IPS-NIHi11 (cell line): ENCODE data around the gene TSPAN33.
"Not testable (repeated sequence)": the region's sequence is repeated elsewhere in the genome, so short reads cannot be mapped to it uniquely, and the experiment has no call there.

Source experiments
- DNase-seq: peaks from one replicate; pipeline ENCODE4 v3.0.0; 2012; ENCODE audit warnings: mixed read lengths, low spot score

TSPAN33 gene, protein sequence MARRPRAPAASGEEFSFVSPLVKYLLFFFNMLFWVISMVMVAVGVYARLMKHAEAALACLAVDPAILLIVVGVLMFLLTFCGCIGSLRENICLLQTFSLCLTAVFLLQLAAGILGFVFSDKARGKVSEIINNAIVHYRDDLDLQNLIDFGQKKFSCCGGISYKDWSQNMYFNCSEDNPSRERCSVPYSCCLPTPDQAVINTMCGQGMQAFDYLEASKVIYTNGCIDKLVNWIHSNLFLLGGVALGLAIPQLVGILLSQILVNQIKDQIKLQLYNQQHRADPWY

DNA sequence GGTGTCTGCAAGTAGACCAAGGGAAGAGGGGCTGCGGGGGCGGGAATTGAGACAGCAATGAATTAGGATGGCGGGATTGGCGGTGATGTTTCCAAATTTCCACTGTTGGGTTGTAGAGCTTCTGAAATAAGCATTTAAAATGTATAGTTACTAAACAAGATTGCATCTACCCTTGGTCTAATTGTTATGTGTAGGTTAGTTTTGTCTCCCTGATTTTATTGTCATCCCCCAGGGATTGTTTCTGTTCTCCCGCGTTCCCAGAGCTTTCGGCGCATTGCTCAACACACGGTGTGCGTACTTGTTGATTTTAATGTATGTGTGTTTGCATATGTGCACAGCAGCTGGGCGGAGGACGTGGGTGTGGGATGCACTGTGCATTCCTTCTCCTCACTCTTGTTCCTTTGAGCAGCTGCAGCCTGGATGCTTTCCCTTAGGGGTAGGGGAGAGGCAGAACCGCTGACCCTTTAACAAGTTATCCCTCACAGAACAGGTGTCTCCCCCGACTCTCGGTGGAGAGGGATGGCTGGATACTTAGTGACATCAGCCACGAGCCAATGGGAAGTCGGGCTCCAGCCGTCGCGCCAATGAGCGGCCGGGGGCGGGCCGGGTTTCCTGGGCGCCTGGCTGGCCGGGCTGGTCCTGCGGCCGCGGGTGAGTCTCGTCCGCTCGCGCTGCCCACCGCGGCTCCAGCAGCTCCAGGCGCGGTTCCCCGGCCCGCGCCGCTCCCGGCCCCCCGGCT lies at the start of gene TSPAN33:
TSPAN33 (plus strand) TSS at position 613 of the 739 bp plus-strand sequence. CDS start 274 bp downstream, outside the sequence.
- DNase-seq = peak; percentile 99

DNA sequence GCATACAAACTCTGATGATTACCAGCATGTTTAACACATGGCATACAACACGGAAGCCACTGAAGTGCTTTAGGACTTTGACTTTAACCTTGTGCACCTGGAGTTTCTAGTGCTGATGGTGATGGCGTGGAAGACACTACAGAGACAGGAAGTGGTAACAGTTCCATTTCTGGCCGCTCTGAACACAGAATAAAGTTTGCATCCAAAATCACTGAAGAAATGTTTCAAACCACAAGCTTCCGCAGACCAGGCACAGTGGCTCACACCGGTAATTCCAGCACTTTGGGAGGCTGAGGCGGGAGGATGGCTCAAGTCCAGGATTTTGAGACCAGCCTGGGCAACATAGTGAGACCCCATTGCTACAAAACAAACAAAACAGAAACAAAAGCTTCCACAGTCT lies 49.2 kb upstream of the TSPAN33 start:
- DNase-seq = no peak

DNA sequence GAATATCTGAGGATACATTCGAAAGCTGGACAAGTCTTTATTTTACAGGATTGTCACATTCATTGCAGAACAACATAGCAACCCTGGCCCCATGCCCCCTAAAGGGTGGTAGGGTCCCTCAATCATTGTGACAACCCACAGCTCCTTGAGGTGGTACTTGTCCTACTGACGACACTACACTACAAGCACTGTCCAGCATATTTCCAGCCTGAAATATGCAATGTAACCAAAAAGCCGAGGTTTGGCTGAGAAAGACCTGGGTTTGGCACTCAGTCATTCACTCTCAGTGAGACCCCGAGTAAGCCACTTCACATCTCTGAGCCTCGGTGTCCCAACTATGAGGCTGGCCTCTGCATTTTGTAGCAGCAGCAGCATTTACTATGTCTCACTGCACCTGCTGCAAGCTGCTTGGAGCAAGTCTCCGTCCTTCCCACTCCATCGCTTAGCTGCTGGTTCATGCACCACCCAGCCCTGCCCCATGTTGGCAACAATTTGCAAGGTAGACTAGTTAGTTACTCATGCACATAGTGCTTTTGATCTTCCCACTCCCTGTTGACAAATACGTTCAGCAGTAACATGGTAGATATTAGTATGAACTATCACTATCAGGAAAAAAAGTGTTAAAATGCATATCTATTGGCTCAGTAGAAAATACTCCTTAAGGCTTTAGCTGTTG lies 46.0 kb upstream of the TSPAN33 start:
- no peak for DNase-seq

DNA sequence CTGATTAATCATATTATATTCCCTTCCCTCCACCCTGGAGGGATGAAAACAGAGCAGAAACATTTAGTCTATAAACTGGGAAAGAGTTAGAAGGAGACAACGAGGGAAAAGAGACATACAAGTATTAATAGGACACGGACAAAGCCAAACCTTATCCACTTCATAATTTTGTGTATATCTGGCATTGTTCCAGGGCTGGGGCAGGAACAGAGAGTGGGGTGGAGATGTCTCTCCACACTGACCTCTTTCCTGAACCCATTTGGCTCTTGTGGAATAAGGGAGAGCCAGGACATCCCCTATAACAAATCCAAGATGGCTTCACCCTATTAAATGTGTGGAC lies 43.7 kb upstream of the TSPAN33 start:
- DNase-seq = no peak

DNA sequence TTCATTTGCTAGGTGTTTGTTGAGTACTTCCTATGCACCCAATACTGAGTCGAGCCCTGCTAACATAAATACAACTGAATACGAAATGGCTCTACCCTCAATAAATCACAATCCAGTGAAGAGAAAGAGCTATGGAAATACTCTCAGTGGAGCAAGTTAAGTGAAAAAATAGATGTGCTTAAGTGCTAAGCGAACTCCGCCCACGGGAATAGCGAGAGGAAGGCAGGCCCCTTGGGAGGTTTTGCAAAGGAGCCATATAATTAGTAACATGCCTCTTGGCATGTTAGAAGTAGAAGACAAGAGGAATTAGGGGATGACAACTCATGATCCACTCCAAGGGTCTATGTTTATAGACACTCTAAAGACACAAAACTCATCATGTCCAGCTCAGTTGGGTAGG lies 42.8 kb upstream of the TSPAN33 start:
- DNase-seq = no peak

DNA sequence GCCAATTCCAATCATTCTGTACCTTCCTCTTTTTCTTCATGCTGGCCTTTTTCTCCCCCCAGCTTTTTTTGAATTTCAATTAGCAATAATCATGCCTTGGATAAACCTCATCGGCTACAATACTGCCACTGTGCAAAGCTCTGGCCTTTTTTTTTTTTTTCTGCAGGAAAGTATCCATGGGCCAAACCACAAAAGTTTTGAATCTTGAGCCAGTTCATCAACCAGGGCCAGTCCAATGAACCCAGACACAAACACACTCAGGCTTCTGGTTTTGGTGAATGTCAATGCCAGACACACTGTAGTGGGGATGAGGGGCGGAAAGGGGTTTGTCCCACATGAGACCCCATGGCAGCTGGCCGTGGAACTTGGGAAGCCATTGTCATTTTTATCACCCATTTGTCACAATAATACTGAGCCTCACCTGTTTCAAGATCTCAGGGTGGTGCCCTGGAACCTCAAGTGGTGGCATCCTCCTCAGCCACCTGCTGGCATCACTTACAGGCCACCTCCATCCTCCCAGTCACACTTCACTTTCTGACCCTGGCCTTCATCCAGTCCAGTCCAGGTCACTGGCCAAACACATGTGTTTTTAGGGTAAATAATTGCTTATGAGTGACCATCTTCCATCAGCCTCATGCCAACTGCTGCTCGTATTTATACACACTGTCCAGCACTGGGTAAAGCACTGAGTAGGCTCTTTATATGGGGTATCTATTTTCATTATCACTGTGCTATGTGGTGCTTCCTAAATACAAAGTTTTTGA lies 40.8 kb upstream of the TSPAN33 start:
- no peak for DNase-seq

DNA sequence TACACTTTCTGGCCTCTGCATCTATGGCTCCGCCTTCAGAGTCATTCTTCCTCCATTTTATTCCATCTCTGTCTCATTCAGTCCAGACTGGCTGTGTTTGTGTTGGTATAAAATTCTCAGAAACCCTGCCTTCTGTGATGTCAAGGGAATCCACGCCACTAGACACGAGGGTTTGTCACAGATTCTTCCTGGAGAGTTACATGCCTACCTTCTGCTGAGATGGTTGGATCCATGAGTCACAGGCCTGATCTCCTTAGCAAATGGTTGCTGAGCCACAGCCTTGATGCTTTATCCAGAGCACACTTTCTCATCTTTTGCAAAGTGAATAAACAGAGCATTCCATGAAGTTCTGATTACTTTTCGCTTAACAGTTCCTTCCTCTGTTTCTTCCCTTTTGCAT lies 35.9 kb upstream of the TSPAN33 start:
- DNase-seq = no peak

DNA sequence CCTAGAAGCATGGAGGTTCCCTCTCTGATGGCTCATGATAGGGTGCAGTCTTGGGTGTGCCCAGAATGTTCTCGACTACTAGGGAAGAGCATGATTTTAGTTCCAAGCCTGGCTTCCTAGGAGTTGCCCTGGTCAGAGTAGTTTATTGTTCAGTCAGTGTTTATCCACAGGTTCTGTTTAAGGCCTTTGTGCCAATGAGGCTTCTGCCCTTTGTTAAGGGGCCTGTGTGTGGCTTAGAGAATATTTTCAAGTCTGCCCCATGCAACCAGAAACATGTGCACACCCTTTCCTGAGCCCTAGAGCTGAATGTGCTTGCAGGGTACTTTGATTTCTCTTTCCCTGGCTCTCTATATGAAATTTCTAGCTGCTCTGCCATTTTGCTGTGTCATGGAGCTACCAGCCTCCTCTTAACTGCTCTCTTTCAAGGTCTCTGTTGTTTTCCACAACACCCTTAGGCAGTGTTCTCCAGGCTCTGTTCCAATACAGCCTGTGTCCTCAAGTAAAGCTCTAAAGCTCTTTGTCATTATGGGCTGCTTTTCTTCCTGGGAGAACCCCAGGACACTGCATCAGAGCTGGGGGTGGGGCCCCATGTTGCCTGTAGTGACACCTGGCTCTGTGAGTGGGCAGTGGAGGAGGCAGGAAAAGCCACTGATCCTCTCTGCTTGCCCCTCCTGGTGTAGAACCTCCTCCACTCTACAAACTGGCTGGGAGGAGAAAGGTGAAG lies 34.1 kb upstream of the TSPAN33 start:
- peak; percentile 65 for DNase-seq

DNA sequence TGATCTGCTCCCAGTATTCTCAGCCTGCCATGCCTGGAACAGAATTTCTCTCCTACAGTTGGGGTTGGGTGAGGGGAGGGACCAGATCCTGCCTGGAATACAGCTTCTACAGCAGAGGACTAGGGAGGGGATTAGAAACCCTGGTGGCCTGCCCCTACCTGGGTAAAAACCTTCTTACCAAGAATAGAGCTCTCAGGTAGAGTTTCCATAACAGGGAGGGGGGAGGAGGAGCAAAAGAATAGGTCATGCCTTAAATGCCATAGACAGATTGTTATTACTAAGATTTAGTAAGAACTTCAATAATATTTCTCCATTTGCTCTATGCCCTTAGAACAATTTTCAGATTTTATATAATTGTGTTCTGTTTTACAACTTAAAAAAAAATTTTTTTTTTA lies 33.5 kb upstream of the TSPAN33 start:
- DNase-seq = no peak

DNA sequence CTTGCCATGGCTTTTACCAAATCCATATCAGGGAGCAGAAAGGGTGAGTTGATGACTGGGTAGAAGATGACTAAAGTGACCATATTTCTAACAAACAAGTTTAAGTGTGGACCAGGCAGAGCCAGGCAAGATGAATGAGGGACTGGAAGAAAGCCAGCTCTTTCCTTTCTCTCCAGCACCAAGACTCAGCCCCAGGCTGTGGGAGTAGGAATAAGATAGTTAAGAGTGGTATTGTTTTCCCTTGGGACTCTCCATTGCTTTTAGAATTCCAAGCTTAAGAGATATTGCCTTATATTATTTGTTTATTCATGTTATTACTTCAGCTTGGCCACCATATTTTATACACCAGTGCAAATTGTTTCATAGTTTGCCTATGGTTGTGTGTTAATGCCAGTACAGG lies 28.8 kb upstream of the TSPAN33 start:
- DNase-seq = no peak

DNA sequence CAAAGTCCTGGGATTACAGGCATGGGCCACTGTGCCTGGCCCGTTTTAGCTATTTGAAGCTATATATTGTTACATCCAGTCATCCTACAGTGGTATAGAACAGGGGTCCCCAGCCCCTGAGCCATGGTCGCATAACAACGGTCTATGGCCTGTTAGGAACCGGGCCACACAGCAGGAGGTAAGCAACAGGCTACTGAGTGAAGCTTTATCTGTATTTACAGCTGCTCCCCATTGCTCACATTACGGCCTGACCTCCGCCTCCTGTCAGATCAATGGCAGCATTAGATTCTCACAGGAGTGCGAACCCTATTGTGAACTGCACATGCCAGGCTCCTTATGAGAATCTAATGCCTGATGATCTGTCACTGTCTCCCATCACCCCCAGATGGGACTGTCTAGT lies 26.3 kb upstream of the TSPAN33 start:
- DNase-seq = no peak

DNA sequence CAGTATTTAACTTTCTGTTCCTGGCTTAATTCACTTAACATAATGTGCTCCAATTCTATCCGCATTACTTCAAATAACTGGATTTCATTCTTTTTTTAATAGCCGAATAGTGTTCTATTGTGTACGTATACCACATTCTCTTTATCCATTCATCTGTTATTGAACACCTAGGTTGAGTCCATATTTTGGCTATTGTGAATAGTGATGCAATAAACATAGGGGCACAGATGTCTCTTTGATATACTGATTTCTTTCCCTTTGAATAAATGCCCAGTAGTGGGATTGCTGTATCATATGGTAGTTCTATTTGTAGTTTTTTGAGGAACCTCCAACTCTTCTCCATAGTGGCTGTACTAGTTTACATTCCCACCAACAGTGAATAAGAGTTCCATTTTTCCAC lies 25.5 kb upstream of the TSPAN33 start:
- no peak for DNase-seq

DNA sequence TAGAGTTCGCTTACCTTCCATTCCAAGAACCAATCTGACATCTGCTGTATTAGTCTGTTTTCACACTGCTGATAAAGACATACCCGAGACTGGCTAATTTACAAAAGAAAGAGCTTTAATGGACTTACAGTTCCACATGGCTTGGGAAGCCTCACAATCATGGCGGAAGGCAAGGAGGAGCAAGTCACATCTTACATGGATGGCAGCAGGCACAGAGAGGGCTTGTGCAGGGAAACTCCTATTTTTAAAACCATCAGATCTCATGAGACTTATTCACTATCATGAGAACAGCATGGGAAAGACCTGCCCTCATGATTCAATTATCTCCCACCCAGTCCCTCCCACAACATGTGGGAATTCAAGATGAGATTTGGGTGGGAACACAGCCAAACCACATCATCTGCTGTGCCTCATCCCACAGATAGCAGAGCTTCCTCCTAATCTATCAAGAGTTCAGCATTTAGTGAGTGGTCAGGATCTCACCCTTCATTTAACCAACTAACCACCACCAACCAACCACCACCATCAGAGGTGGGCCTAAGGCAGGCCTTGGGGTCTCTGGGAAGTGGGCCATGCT lies 22.9 kb upstream of the TSPAN33 start:
- not testable (repeated sequence) for DNase-seq

DNA sequence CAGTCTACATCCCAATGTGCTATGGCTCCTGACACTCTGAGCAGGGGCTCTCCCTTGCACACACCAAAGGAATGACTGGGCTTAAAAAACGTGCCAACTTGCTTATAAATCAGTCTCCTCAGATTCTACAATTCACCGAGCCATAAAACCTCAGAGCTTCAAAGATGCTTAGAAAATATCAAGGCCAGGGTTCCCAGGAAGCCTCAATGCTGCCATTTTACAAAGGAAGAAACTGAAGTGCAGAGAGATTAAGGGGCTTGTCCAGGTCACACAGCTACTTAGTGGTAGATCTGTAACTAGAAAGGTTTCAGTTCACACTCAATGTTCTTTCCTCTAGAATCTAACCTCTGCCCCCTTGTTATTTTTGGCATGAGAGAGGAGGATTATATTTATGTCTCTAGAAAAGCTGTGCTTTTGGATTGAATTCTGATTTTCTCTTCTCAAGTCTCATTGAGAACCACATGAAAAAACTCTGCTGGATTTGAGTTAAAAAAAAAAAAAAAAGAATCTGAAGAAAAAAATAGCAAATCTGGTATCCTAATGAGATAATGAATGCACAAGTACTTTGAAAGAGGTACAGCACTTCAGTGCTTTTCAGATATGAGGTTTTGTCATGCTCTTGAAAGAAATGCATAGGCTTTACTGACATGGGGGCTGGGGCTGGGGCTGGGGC lies 22.3 kb upstream of the TSPAN33 start:
- no peak for DNase-seq

DNA sequence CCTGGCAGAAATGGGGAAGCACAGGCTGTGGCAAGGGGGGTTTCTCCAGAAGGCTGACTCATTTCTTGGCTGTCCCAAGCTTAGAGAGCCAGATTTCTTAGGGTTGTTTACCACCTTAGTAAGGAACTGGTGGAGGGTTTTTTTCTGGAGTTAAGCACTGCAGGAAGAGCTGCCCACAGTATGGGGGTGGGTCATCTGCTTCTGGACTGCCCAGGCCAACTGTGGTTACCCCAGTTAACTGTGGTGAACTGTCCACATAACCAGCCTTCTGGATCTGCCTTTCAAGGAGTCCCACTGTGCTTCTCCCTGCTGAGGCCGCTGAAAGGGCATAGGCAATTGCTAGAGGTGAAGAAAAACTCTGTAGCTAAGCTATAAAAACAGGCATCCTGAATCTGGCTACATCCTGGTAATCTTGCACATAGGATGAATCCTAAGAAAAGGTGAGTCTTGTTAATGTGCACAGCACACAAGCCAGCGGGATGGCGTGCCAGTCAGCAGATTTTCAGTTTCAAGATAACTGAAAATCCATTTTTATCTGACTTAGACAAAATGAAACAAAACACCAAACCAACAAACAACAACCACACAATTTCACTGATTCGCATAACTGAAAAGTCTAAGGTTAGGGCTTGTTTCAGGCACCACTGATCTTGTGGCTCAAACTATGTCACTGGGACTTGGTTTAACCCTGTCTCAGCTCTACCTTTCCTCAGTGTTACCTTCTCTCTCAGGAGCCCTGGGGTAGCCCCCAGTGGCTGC lies 21.6 kb upstream of the TSPAN33 start:
- DNase-seq = no peak

DNA sequence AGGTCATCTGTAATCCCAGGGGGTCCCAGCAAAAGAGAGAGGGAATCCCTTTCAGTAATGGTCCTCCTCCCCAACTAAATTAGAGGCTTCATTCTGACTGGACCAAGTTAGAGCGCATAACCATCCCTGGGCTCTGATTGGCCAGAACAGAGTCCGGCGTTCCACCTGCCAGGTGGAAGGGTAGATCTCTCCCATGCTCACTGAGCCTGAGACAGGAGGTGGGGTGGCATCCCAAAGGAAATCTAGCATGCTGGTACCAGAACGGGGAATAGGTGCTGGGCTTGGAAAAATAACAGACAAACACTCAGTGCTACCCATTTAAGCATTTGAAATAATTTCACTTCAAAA lies 21.0 kb upstream of the TSPAN33 start:
- no peak for DNase-seq

DNA sequence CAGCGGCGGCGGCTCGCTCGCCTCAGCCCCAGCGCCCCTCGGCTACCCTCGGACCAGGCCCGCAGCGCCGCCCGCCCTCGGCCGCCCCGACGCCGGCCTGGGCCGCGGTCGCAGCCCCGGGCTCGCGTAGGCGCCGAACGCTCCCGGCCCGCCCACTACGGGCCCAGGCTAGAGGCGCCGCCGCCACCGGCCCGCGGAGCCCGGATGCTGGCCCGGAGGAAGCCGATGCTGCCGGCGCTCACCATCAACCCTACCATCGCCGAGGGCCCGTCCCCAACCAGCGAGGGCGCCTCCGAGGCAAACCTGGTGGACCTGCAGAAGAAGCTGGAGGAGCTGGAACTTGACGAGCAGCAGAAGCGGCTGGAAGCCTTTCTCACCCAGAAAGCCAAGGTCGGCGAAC lies 18.2 kb upstream of the TSPAN33 start:
- DNase-seq = peak; percentile 54

DNA sequence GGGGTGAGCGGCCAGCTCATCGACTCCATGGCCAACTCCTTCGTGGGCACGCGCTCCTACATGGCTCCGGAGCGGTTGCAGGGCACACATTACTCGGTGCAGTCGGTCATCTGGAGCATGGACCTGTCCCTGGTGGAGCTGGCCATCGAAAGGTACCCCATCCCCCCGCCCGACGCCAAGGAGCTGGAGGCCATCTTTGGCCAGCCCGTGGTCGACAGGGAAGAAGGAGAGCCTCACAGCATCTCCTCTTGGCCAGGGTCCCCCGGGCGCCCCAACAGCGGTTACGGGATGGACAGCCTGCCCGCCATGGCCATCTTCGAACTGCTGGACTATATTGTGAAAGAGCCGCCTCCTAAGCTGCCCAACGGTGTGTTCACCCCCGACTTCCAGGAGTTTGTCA lies 17.4 kb upstream of the TSPAN33 start:
- DNase-seq = no peak

DNA sequence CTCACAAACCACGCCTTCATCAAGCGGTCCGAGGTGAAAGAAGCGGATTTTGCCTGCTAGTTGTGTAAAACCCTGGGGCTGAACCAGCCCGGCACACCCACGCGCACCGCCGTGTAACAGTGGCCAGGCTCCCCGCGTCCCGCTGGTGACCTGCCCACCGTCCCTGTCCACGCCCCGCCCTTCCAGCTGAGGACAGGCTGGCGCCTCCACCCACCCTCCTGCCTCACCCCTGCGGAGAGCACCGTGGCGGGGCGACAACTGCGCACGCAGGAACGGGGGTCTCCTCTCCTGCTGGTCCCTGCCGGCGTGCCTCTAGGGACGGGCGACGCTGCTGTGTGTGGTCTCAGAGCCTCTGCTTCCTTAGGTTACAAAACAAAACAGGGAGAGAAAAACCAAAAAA lies 16.9 kb upstream of the TSPAN33 start:
- DNase-seq = no peak

DNA sequence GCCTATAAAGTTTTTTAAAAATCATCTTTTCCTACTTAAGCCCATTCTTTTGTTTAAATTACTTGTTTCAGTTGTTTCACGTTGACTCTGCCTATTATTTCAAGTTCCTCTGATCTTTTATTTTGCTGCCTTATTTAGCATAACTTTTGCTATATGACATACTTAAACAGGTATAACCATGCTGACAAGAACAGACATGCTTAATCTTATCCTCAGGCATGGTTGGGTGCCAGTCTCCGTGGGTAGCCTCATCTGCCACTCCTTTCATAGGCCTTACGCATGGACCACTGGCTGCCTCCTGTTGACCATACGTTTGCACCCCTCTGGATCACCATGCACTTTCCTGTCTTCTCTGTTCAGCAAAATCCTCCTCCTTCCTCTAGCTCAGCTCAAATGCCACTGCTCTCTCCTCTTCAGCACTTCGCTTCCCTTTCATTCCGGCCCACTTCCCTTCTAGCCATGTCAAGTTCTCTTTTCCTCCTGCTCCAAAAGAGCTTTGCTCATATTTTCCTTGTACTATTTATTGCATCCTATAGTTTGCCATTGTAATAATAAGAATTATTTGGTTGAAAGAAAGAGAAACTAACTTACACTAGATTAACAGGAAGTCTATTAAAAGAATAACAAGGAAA lies 10.0 kb upstream of the TSPAN33 start:
- DNase-seq = no peak
